Caco-2 (cell line): ENCODE data around the gene RGS10. TPM values are rescaled to one million over a fixed set of nuclear protein-coding genes. Genes with fewer than 3 reads are reported as not detected.
A peak's percentile ranks its signal among the peaks of the same experiment; 100 is the strongest.

Experiments
- BruUV-seq: library from RNA; stranded (reverse); fragments of 400-500 nt; replicated peaks from 2 replicates; lab custom pipeline; 2021; lab: Mats Ljungman, UMichigan
- CTCF ChIA-PET: fragments of 300-600 bp; sonication (Branson Sonifier 250); formaldehyde crosslinking; loops from one replicate; lab custom pipeline; 2022; ENCODE audit warnings: antibody characterized with exemption; lab: Charles Lee
- POLR2A ChIA-PET: fragments of 300-600 bp; sonication (Branson Sonifier 250); formaldehyde crosslinking; loops from one replicate; lab custom pipeline; 2022; ENCODE audit warnings: antibody characterized with exemption; lab: Charles Lee
- DNase-seq, 2 experiments: peaks; one replicate each; pipeline versions ENCODE4 v3.0.0 to v3.0.0-alpha.2; 2020 to 2022
- H3K27me3 ChIP-seq: replicated peaks from 2 replicates; pipeline ENCODE4 v1.6.0; 2011; ENCODE audit warnings: low read length; ENCODE audit not compliant: control insufficient read depth, insufficient read depth
- H3K36me3 ChIP-seq: 2 replicates; pipeline ENCODE4 v1.5.1; 2011; ENCODE audit warnings: low read length; ENCODE audit not compliant: control insufficient read depth, insufficient read depth
- H3K4me1 ChIP-seq: fragments of 250-450 bp; sonication (Bioruptor Pico); 2 replicates; pipeline ENCODE4 v1.5.1; 2020; ENCODE audit warnings: mild to moderate bottlenecking
- H3K4me3 ChIP-seq: 2 replicates; pipeline ENCODE4 v1.5.1; 2011; ENCODE audit warnings: low read depth, mild to moderate bottlenecking, control low read depth, low read length
- H3K9me3 ChIP-seq: fragments of 250-450 bp; sonication (Bioruptor Pico); 2 replicates; pipeline ENCODE4 v1.5.1; 2020; ENCODE audit warnings: mild to moderate bottlenecking, moderate library complexity
- H3K27ac Mint-ChIP-seq: one replicate; pipeline ENCODE4 v1.8.0; 2022; ENCODE audit warnings: mixed read lengths; ENCODE audit not compliant: unreplicated experiment
- H3K27me3 Mint-ChIP-seq: one replicate; pipeline ENCODE4 v1.8.0; 2022; ENCODE audit warnings: mixed read lengths; ENCODE audit not compliant: insufficient read depth, unreplicated experiment
- H3K36me3 Mint-ChIP-seq: one replicate; pipeline ENCODE4 v1.8.0; 2022; ENCODE audit warnings: mild to moderate bottlenecking, mixed read lengths; ENCODE audit not compliant: insufficient read depth, unreplicated experiment
- H3K4me1 Mint-ChIP-seq: one replicate; pipeline ENCODE4 v1.8.0; 2022; ENCODE audit warnings: low read depth, mixed read lengths; ENCODE audit not compliant: unreplicated experiment
- H3K4me3 Mint-ChIP-seq: one replicate; pipeline ENCODE4 v1.8.0; 2022; ENCODE audit warnings: mild to moderate bottlenecking, moderate library complexity, mixed read lengths; ENCODE audit not compliant: unreplicated experiment
- H3K9me3 Mint-ChIP-seq: one replicate; pipeline ENCODE4 v1.8.0; 2022; ENCODE audit warnings: mixed read lengths; ENCODE audit not compliant: unreplicated experiment
- intact Hi-C: fragments of 100-400 bp; cut with micrococcal nuclease; formaldehyde crosslinking; loops from one replicate; pipeline ENCODE4 v1.10.0; 2022; ENCODE audit not compliant: unreplicated experiment
- total RNA-seq: library from RNA; stranded (reverse); gene quantifications from 2 replicates; pipeline ENCODE4 v1.2.3, GENCODE V29; 2022
- TF ChIP-seq, protein P1 (sequence below), 2 experiments: fragments of 200-600 bp in 1 of 2; IDR thresholded peaks; 1 replicate in 1 of 2; 2 replicates in 1 of 2; pipeline versions ENCODE4 v1.5.1 to v1.8.0; 2011 to 2022; ENCODE audit warnings: antibody characterized with exemption in 1 of 2, control low read depth in 1 of 2, inconsistent platforms in 1 of 2, low read depth in 1 of 2, low read length in 1 of 2, mild to moderate bottlenecking in 1 of 2, moderate library complexity in 1 of 2; ENCODE audit not compliant: insufficient read depth in 1 of 2, severe bottlenecking in 1 of 2, unreplicated experiment in 1 of 2

The RGS10 gene
- total RNA-seq, 1 experiment from 2014 or later, result 23.2 TPM

GRCh38 chr10:119541459-119542356 lies 811 bp downstream of the RGS10 start:
- Mint-ChIP-seq H3K4me1 (peaks cover 14% of the 10 kb centered on the region), H3K36me3 (peaks cover 8% of the 10 kb centered on the region), H3K9me3 (no peaks in the 10 kb centered on the region), H3K27me3 (no peaks in the 10 kb centered on the region), H3K27ac (no peak overlapping the region), H3K4me3 (peak overlapping the region; percentile 87)
- intact Hi-C loops, result no loop called here
- ChIA-PET POLR2A (interaction anchor here (0.6 to 0.7 kb wide), 5 partner anchors 12 to 190 kb away, joined by 3 to 6 read pairs (median 3); no protein-coding TSS in a partner anchor), CTCF (interaction anchor here (0.6 to 2.7 kb wide), 6 partner anchors 8 to 397 kb away, joined by 3 to 15 read pairs (median 4); no protein-coding TSS in a partner anchor)
- Histone ChIP-seq H3K4me1 (peaks cover 5% of the 10 kb centered on the region; the same call in 1 of the 2 replicates), H3K36me3 (no peaks in the 10 kb centered on the region), H3K9me3 (no peaks in the 10 kb centered on the region), H3K4me3 (peak overlapping the region; percentile 72), H3K27me3 (no peaks in the 10 kb centered on the region)
- peak in 1 of 2 experiments; percentile 3 for DNase-seq
- TF ChIP-seq, protein P1, sequence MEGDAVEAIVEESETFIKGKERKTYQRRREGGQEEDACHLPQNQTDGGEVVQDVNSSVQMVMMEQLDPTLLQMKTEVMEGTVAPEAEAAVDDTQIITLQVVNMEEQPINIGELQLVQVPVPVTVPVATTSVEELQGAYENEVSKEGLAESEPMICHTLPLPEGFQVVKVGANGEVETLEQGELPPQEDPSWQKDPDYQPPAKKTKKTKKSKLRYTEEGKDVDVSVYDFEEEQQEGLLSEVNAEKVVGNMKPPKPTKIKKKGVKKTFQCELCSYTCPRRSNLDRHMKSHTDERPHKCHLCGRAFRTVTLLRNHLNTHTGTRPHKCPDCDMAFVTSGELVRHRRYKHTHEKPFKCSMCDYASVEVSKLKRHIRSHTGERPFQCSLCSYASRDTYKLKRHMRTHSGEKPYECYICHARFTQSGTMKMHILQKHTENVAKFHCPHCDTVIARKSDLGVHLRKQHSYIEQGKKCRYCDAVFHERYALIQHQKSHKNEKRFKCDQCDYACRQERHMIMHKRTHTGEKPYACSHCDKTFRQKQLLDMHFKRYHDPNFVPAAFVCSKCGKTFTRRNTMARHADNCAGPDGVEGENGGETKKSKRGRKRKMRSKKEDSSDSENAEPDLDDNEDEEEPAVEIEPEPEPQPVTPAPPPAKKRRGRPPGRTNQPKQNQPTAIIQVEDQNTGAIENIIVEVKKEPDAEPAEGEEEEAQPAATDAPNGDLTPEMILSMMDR (IDR thresholded peaks at IDR 0.05; ENCODE audit: insufficient read depth in 1 of 2, low read depth in 1 of 2, low read length in 1 of 2, severe bottlenecking in 1 of 2, unreplicated experiment in 1 of 2), result no peak
- BruUV-seq, result no TSS peak

GRCh38 chr10:119541046-119541445 lies 1.5 kb downstream of the RGS10 start:
- TF ChIP-seq, protein P1 (IDR thresholded peaks at IDR 0.05; ENCODE audit: insufficient read depth in 1 of 2, low read depth in 1 of 2, low read length in 1 of 2, severe bottlenecking in 1 of 2, unreplicated experiment in 1 of 2), result no peak
- H3K36me3 Mint-ChIP-seq, result peaks cover 8% of the 10 kb centered on the region
- H3K4me3 ChIP-seq, result no peak overlapping the region
- H3K27me3 Mint-ChIP-seq, result no peaks in the 10 kb centered on the region
- no peaks in the 10 kb centered on the region for H3K36me3 ChIP-seq
- no peak for DNase-seq
- H3K4me1 Mint-ChIP-seq, result peaks cover 14% of the 10 kb centered on the region
- H3K27me3 ChIP-seq, result no peaks in the 10 kb centered on the region
- peaks cover 5% of the 10 kb centered on the region; the same call in 1 of the 2 replicates for H3K4me1 ChIP-seq
- H3K9me3 Mint-ChIP-seq, result no peaks in the 10 kb centered on the region
- POLR2A ChIA-PET, result no interaction called here
- H3K27ac Mint-ChIP-seq, result no peak overlapping the region
- BruUV-seq, result no TSS peak
- intact Hi-C loops, result no loop called here
- CTCF ChIA-PET, result no interaction called here
- no peaks in the 10 kb centered on the region for H3K9me3 ChIP-seq
- peak overlapping the region; percentile 87 for H3K4me3 Mint-ChIP-seq

DNA sequence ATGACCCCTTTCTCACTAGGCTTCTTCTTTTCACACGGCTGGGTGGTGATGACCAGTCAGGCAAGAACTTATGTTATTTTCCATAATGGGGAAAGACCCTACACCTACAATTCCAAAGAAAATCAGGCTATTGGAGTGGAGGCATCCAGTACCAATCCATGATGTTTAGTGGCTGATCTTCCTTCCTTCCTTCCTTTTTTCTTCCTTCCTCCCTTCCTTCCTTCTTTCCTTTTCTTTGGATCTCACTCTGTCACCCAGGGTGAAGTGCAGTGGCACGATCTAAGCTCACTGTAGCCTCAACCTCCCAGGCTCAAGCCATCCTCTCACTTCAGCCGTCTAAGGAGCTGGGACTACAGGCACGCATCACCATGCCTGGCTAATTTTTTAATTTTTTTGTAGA lies 2.5 kb downstream of the RGS10 start:
- no TSS peak for BruUV-seq
- Mint-ChIP-seq H3K27me3 (no peaks in the 10 kb centered on the region), H3K27ac (no peak overlapping the region), H3K36me3 (peaks cover 8% of the 10 kb centered on the region), H3K4me3 (no peak overlapping the region), H3K9me3 (no peaks in the 10 kb centered on the region), H3K4me1 (peaks cover 14% of the 10 kb centered on the region)
- ChIA-PET POLR2A (no interaction called here), CTCF (interaction anchor here (0.6 kb wide), 1 partner anchor 332 kb away, joined by 3 read pairs; no protein-coding TSS in a partner anchor)
- TF ChIP-seq, protein P1 (IDR thresholded peaks at IDR 0.05; ENCODE audit: insufficient read depth in 1 of 2, low read depth in 1 of 2, low read length in 1 of 2, severe bottlenecking in 1 of 2, unreplicated experiment in 1 of 2), result no peak
- no peak for DNase-seq
- Histone ChIP-seq H3K4me3 (no peak overlapping the region), H3K36me3 (no peaks in the 10 kb centered on the region), H3K4me1 (peaks cover 5% of the 10 kb centered on the region; the same call in 1 of the 2 replicates), H3K27me3 (no peaks in the 10 kb centered on the region), H3K9me3 (no peaks in the 10 kb centered on the region)
- intact Hi-C loops, result no loop called here
